Heart left ventricle (tissue), 16 donors: ENCODE measurements around the gene AP3B1. TPM values are rescaled to one million over a fixed set of nuclear protein-coding genes. Genes with fewer than 3 reads are reported as not detected.

Experiments used
- ATAC-seq, 4 donors: fragments of 200-7000 bp; cut with Tn5 transposase; one replicate each; pipeline ENCODE4 v1.9.1; 2020 to 2022; ENCODE audit warnings: moderate library complexity in 4 of 4, mild to moderate bottlenecking in 3 of 4, moderate number of reproducible peaks in 1 of 4
- DNase-seq, 5 donors: peaks; one replicate each; pipeline ENCODE4 v3.0.0-alpha.2; 2020
- H3K27ac ChIP-seq, 12 donors: fragments of 200-600 bp; sonication (generic) in 4 of 12; one replicate each; pipeline versions ENCODE4 v1.5.0 to v1.8.0; 2016 to 2022; ENCODE audit warnings: mild to moderate bottlenecking in 2 of 12
- H3K27me3 ChIP-seq, 9 donors: fragments of 200-600 bp; sonication (generic) in 2 of 9; one replicate each; pipeline versions ENCODE4 v1.5.1 to v1.8.0; 2016 to 2022; ENCODE audit warnings: mild to moderate bottlenecking in 3 of 9
- H3K36me3 ChIP-seq, 9 donors: fragments of 200-600 bp; sonication (generic) in 2 of 9; one replicate each; pipeline versions ENCODE4 v1.5.0 to v1.8.0; 2018 to 2022; ENCODE audit warnings: mild to moderate bottlenecking in 2 of 9
- H3K4me1 ChIP-seq, 12 donors: fragments of 200-600 bp; sonication (generic) in 4 of 12; one replicate each; pipeline versions ENCODE4 v1.5.0 to v1.8.0; 2016 to 2022; ENCODE audit warnings: mild to moderate bottlenecking in 3 of 12
- H3K4me3 ChIP-seq, 12 donors: fragments of 200-600 bp; sonication (generic) in 4 of 12; one replicate each; pipeline versions ENCODE4 v1.5.0 to v1.8.0; 2017 to 2022; ENCODE audit warnings: mild to moderate bottlenecking in 9 of 12, moderate library complexity in 4 of 12
- H3K9me3 ChIP-seq, 12 donors: fragments of 200-600 bp; sonication (generic) in 4 of 12; one replicate each; pipeline versions ENCODE4 v1.5.0 to v1.8.0; 2016 to 2022; ENCODE audit warnings: mild to moderate bottlenecking in 1 of 12
- CTCF ChIP-seq, 12 donors: fragments of 200-600 bp; sonication (generic) in 4 of 12; IDR thresholded peaks; one replicate each; pipeline versions ENCODE4 v1.5.0 to v1.8.0; 2018 to 2022; ENCODE audit warnings: antibody characterized with exemption in 12 of 12, mild to moderate bottlenecking in 5 of 12
- POLR2A ChIP-seq, 2 donors: fragments of 450-650 bp; IDR thresholded peaks; one replicate each; pipeline ENCODE4 v1.6.1; 2017; ENCODE audit warnings: antibody characterized with exemption in 2 of 2, mild to moderate bottlenecking in 2 of 2, moderate library complexity in 2 of 2
- whole genome bisulfite sequencing, 4 donors: extraction: QIAGEN DNeasy Blood & Tissue Kit in 2 of 4; methylation state at CpG; one replicate each; pipeline versions ENCODE4 v1.1.5 to v1.1.7; 2013 to 2018; 5-methylcytosine and 5-hydroxymethylcytosine counted together
- intact Hi-C, 10 donors: fragments of 100-400 bp; cut with DNase I; formaldehyde crosslinking; loops; one replicate each; pipeline versions ENCODE4 v1.11.1 to v1.14.2; 2022
- polyA plus RNA-seq, 2 donors: library from polyadenylated mRNA; stranded (reverse); fragments of 200-250 nt; gene quantifications; one replicate each; pipeline ENCODE4 v1.2.3, GENCODE V29; 2013
- total RNA-seq, 9 donors: library from RNA; depleted of rRNA in 2 of 9; stranded (reverse); fragments of >200 nt in 2 of 9; fragmentation: NEBNext Ultra II Directional in 3 of 9; extraction: Animal tissue kit (Norgen Biotek cat#: 25700) in 3 of 9; gene quantifications; one replicate each; pipeline versions ENCODE4 v1.1.0 to v1.2.4, GENCODE V29; 2016 to 2023
- donor health status: ischemic (EF 13 %, LVEDD 7.1; RV severe dilation, severe dysfunction).
- donor health status: healthy with polysubstance abuse.
- donor health status: DM: no; HTN: yes; CAD: no.
- donor health status: DM: no; HTN: no; CAD: no.
- donor health status: ischemic (EF 25% LVEDD 6.9; RV normal size, moderate dysfunction).
- donor health status: ischemic (EF 25% LVEDD 5.7; RV mildly dilated, moderate dysfunction).
- donor health status: healthy.
- donor health status: DM: yes; HTN: yes; CAD: no.
- donor health status: ischemic (EF 35%, LVEDD 5.7; RV mildly dilated, moderate dysfunction).
- donor health status: nonischemic (EF 11% LVEDD 7.7; RV severe dilation, severe dysfunction).
- donor health status: DM: yes; HTN: yes; CAD: no.
- donor health status: PGD.
- donor health status: ischemic (EF 29% LVEDD 5.4; RV normal size, mild dysfunction).
- donor health status: nonischemic (EF 23%, LVEDD 6.1; RV moderate dilation, normal function).

AP3B1 gene
- total and polyA plus RNA-seq, 11 donors, result 14.4 to 33.7 (median 25.2) TPM

GRCh38 chr5:78274540-78275197 is 19.8 kb downstream of the AP3B1 start:
- Histone ChIP-seq H3K4me1 (peaks cover 0 to 17% (median 10%) of the 10 kb centered on the region in 12 donors), H3K36me3 (no peaks in the 10 kb centered on the region), H3K27me3 (no peaks in the 10 kb centered on the region), H3K27ac (no peak overlapping the region), H3K4me3 (no peak overlapping the region), H3K9me3 (no peaks in the 10 kb centered on the region)
- ATAC-seq (no peak), DNase-seq (no peak)
- TF ChIP-seq POLR2A (IDR thresholded peaks at IDR 0.05), result no peak
- no peak for TF ChIP-seq CTCF (IDR thresholded peaks at IDR 0.05)
- WGBS, 4 donors, result 94 to 98% (median 95%) methylated on average over 1 of the region's 1 CpG
- intact Hi-C loops, result no loop called here

DNA sequence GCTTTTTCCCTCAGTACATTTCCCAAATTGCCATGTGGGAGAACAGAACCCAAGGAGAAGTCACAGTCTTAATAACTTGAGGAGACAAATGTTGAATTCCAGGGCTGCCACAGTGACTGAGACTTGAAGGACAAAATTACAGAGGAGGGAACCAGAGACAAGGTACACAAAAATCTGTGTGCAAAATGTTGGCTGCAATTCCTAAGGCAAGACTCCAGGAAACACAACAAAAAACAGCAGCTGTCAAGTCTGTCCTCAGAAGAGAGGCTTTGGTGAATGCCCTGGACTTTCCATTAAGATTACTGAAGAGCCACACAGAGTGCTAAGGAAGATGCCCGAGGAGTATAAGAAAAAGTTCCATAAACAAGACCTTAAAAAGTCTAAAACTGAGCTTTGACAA is 21.1 kb downstream of the AP3B1 start:
- ATAC-seq (peak in 3 of 4 donors; percentile 33 to 61 (median 49)), DNase-seq (no peak)
- TF ChIP-seq CTCF (IDR thresholded peaks at IDR 0.05) (no peak), POLR2A (IDR thresholded peaks at IDR 0.05) (no peak)
- intact Hi-C loops, result no loop called here
- H3K4me1 ChIP-seq, result peaks cover 0 to 25% (median 16%) of the 10 kb centered on the region in 12 donors
- no peaks in the 10 kb centered on the region for H3K36me3 ChIP-seq
- no peak overlapping the region for H3K27ac ChIP-seq
- 27 to 37% (median 31%) methylated on average over 1 of the region's 1 CpG for WGBS, 4 donors
- no peak overlapping the region for H3K4me3 ChIP-seq
- H3K27me3 ChIP-seq, result no peaks in the 10 kb centered on the region
- H3K9me3 ChIP-seq, result no peaks in the 10 kb centered on the region

DNA sequence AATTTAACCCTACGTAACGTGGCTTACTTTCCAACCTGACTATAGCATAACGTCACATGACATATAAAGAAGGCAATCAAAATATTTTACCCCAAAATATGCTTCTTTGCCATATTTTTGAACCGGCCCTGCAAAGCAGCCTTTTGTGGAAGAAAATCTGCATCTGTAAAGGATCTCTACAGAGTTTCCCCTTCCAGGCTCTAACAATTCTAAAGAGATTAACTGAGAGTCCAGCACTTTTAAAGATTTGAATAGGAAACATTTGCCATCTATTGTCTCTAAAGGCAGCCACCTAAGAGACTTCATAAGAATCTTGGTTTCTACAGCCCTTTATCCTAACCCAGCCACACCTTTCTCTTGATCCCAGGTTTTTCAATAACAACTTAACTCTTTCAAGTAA is 22.7 kb downstream of the AP3B1 start:
- WGBS, 4 donors, result 92 to 96% (median 94%) methylated on average over 4 of the region's 4 CpGs
- ATAC-seq (no peak), DNase-seq (no peak)
- H3K27me3 ChIP-seq, result no peaks in the 10 kb centered on the region
- H3K4me1 ChIP-seq, result peaks cover 0 to 31% (median 21%) of the 10 kb centered on the region in 12 donors
- peaks cover 0 to 4% (median 0%) of the 10 kb centered on the region in 9 donors for H3K36me3 ChIP-seq
- intact Hi-C loops, result no loop called here
- no peak for TF ChIP-seq CTCF (IDR thresholded peaks at IDR 0.05)
- no peak for TF ChIP-seq POLR2A (IDR thresholded peaks at IDR 0.05)
- no peak overlapping the region for H3K4me3 ChIP-seq
- H3K27ac ChIP-seq, result no peak overlapping the region
- no peaks in the 10 kb centered on the region for H3K9me3 ChIP-seq

DNA sequence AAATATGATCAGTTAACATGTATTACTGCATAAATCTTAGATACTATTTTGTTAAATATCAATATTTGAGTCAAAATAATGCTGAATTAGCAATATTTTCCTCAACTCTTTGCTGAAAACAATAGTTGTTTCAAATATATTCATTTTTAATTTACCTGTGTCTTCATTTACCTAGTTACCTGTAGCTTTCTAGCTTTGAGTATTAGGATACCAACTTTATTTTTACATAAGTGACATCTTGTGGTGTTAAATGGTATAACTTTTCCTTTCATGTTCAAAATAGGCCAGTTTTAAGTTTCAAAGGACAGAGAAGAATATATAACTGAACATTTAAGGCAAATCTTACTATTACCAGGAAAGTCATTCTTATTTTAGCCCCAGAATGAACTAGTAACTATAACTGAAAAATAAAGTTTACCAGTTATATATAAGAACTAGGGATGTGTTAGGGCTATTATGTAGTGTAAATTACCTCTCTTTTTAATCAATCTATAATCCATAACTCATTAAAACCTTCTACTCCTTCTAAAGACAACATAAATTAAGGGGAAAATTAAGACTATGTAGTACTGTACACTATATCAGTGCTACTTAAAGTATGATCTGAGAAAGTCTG is 25.3 kb downstream of the AP3B1 start:
- intact Hi-C loops, result loop anchor here in 4 of 10 donors (5.0 to 10.0 kb wide), 3 partner anchors 632 to 707 kb away; partner anchors contain the start of gene OTP (in 1 of the 4)

More for the DNA sequence above, 25.3 kb downstream of the AP3B1 start:
- ATAC-seq, result no peak
- Histone ChIP-seq H3K9me3 (no peaks in the 10 kb centered on the region), H3K36me3 (peaks cover 0 to 29% (median 17%) of the 10 kb centered on the region in 9 donors), H3K27me3 (no peaks in the 10 kb centered on the region), H3K4me1 (peaks cover 0 to 29% (median 18%) of the 10 kb centered on the region in 12 donors), H3K4me3 (peak overlapping the region in 1 of 12 donors; percentile 1), H3K27ac (peak overlapping the region in 1 of 12 donors; percentile 19)
- TF ChIP-seq POLR2A (IDR thresholded peaks at IDR 0.05) (no peak), CTCF (IDR thresholded peaks at IDR 0.05) (peak; percentile 37 to 58 (median 48))
- DNase-seq, result no peak
